Ovary (tissue), 3 donors: ENCODE data around the gene TRIO.

Experiments used
- EP300 ChIP-seq: sonication (generic); formaldehyde crosslinking; IDR thresholded peaks from one replicate; pipeline ENCODE4 v1.6.1; 2017; ENCODE audit warnings: antibody characterized with exemption
- POLR2A ChIP-seq: fragments of 450-650 bp; IDR thresholded peaks from one replicate; pipeline ENCODE4 v1.6.1; 2017; ENCODE audit warnings: antibody characterized with exemption, mild to moderate bottlenecking, moderate library complexity
- TF ChIP-seq, protein P1 (sequence below), 3 donors: fragments of 450-650 bp in 2 of 3; fragments of 200-600 bp in 1 of 3; IDR thresholded peaks; one replicate each; pipeline versions ENCODE4 v1.5.1 to v1.8.0; 2016 to 2022; ENCODE audit warnings: antibody characterized with exemption in 3 of 3, mild to moderate bottlenecking in 1 of 3
- donor health status: DM: no; HTN: no; CAD: no.

DNA sequence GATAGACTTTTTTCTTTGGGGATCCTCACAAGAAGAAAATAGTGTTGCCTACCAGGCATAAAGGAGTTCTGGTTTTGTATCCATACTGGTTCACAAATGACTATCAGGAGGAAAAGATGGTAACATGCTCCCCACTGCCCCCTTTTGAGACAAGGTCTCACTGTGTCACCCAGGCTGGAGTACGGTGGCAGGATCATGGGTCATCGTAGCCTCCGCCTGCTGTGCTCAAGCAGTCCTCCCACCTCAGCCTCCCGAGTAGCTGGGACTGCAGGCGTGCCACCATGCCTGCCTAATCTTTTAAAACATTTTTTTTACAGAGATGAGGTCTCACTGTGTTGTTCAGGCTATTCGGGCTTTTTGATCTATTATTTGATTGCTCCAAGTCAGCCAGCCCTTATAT, 99.3 kb downstream of the TRIO start:
- no peak for TF ChIP-seq EP300
- TF ChIP-seq, protein P1, sequence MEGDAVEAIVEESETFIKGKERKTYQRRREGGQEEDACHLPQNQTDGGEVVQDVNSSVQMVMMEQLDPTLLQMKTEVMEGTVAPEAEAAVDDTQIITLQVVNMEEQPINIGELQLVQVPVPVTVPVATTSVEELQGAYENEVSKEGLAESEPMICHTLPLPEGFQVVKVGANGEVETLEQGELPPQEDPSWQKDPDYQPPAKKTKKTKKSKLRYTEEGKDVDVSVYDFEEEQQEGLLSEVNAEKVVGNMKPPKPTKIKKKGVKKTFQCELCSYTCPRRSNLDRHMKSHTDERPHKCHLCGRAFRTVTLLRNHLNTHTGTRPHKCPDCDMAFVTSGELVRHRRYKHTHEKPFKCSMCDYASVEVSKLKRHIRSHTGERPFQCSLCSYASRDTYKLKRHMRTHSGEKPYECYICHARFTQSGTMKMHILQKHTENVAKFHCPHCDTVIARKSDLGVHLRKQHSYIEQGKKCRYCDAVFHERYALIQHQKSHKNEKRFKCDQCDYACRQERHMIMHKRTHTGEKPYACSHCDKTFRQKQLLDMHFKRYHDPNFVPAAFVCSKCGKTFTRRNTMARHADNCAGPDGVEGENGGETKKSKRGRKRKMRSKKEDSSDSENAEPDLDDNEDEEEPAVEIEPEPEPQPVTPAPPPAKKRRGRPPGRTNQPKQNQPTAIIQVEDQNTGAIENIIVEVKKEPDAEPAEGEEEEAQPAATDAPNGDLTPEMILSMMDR (IDR thresholded peaks at IDR 0.05) = no peak
- TF ChIP-seq POLR2A = no peak
